Activated T-helper 1 cell treated with anti-CD3 and anti-CD28 coated beads, Interleukin-2, amount 50 U/mL, for 16 hours (primary cell): ENCODE data around the gene ZNF669.

Source experiments
- DNase-seq, 2 donors: peaks; one replicate each; pipeline ENCODE4 v3.0.0-alpha.2; 2020; ENCODE audit warnings: low read depth in 1 of 2, low spot score in 1 of 2

ZNF669 gene

GRCh38 chr1:247111700-247112478, 7.7 kb upstream of the ZNF669 start:
- no peak for DNase-seq

- no peak for DNase-seq
Observed at GRCh38 chr1:247111259-247111699, 7.1 kb upstream of the ZNF669 start.

GRCh38 chr1:247110627-247111258, 6.6 kb upstream of the ZNF669 start:
- DNase-seq = no peak

GRCh38 chr1:247107694-247108093, 3.5 kb upstream of the ZNF669 start:
- no peak for DNase-seq

- no peak for DNase-seq
Observed at GRCh38 chr1:247105966-247106365, 1.8 kb upstream of the ZNF669 start.

- DNase-seq = no peak
Observed at GRCh38 chr1:247104965-247105364, 809 bp upstream of the ZNF669 start.

- DNase-seq = no peak
Observed at GRCh38 chr1:247102381-247102780, 1.8 kb downstream of the ZNF669 start.

- no peak for DNase-seq
Observed at GRCh38 chr1:247100676-247101279, 3.4 kb downstream of the ZNF669 start.

- DNase-seq = no peak
Observed at GRCh38 chr1:247096958-247097357, 7.2 kb downstream of the ZNF669 start.

- DNase-seq = no peak
Observed at GRCh38 chr1:247096544-247096943, 7.6 kb downstream of the ZNF669 start.

- DNase-seq = no peak
Observed at GRCh38 chr1:247096112-247096511, 8.0 kb downstream of the ZNF669 start.

- no peak for DNase-seq
Observed at GRCh38 chr1:247090455-247090854, 13.7 kb downstream of the ZNF669 start.

GRCh38 chr1:247089616-247090375, 14.4 kb downstream of the ZNF669 start:
- no peak for DNase-seq

GRCh38 chr1:247088967-247089366, 15.2 kb downstream of the ZNF669 start:
- no peak for DNase-seq

GRCh38 chr1:247087256-247087655, 16.9 kb downstream of the ZNF669 start:
- DNase-seq = no peak

GRCh38 chr1:247085310-247085709, 18.8 kb downstream of the ZNF669 start:
- no peak for DNase-seq

- DNase-seq = no peak
Observed at GRCh38 chr1:247084771-247085170, 19.4 kb downstream of the ZNF669 start.

- no peak for DNase-seq
Observed at GRCh38 chr1:247079141-247079874, 24.8 kb downstream of the ZNF669 start.

- DNase-seq = peak; percentile 47 to 76
Observed at GRCh38 chr1:247078258-247079140, 25.7 kb downstream of the ZNF669 start, which contains the start of gene ZNF670. TSS of gene ZNF670 (minus strand) at chr1:247078811. CDS start at chr1:247078596, 215 bp downstream.

GRCh38 chr1:247077876-247078257, 26.3 kb downstream of the ZNF669 start:
- no peak for DNase-seq
